Vagina (tissue), 2 donors: ENCODE results near the gene USP49.

Experiments used
- CTCF ChIP-seq, 3 experiments: fragments of 450-650 bp in 2 of 3; fragments of 200-600 bp in 1 of 3; sonication (generic) in 1 of 3; IDR thresholded peaks; one replicate each; pipeline ENCODE4 v1.5.1; 2017 to 2019; ENCODE audit warnings: antibody characterized with exemption in 3 of 3, mild to moderate bottlenecking in 2 of 3, moderate library complexity in 2 of 3
- POLR2A ChIP-seq, 2 donors: fragments of 450-650 bp; IDR thresholded peaks; one replicate each; pipeline ENCODE4 v1.6.1; 2017; ENCODE audit warnings: antibody characterized with exemption in 2 of 2, mild to moderate bottlenecking in 2 of 2, moderate library complexity in 2 of 2
- POLR2AphosphoS5 ChIP-seq, 2 donors: sonication (generic); formaldehyde crosslinking; IDR thresholded peaks; one replicate each; pipeline ENCODE4 v1.9.0; 2017; ENCODE audit warnings: antibody characterized with exemption in 2 of 2, mild to moderate bottlenecking in 2 of 2, low read depth in 1 of 2; ENCODE audit not compliant: insufficient read depth in 1 of 2

GRCh38 chr6:41877051-41877680, 18.0 kb downstream of the USP49 start:
- TF ChIP-seq CTCF (IDR thresholded peaks at IDR 0.05) (no peak), POLR2AphosphoS5 (IDR thresholded peaks at IDR 0.05; ENCODE audit: insufficient read depth in 1 of 2, low read depth in 1 of 2) (no peak), POLR2A (IDR thresholded peaks at IDR 0.05) (no peak)
